Tibial nerve (tissue), 4 donors: ENCODE measurements around the gene GRK2. TPM values are rescaled to one million over a fixed set of nuclear protein-coding genes. Genes with fewer than 3 reads are reported as not detected.

Source experiments
- DNase-seq, 2 donors: peaks; one replicate each; pipeline ENCODE4 v3.0.0-alpha.2; 2019; ENCODE audit warnings: low spot score in 2 of 2
- H3K27ac ChIP-seq, 4 donors: fragments of 200-600 bp; sonication (generic) in 3 of 4; one replicate each; pipeline ENCODE4 v1.5.1; 2017 to 2019; ENCODE audit warnings: mild to moderate bottlenecking in 1 of 4
- H3K27me3 ChIP-seq, 2 donors: fragments of 200-600 bp; sonication (generic) in 1 of 2; one replicate each; pipeline versions ENCODE4 v1.5.1 to v1.6.0; 2017 to 2019
- H3K36me3 ChIP-seq, 3 donors: fragments of 200-600 bp; sonication (generic); one replicate each; pipeline ENCODE4 v1.5.1; 2018 to 2019
- H3K4me1 ChIP-seq, 4 donors: fragments of 200-600 bp; sonication (generic) in 3 of 4; one replicate each; pipeline ENCODE4 v1.5.1; 2017 to 2019
- H3K4me3 ChIP-seq, 4 donors: fragments of 200-600 bp; sonication (generic) in 3 of 4; one replicate each; pipeline ENCODE4 v1.5.1; 2017 to 2019; ENCODE audit warnings: mild to moderate bottlenecking in 1 of 4, moderate library complexity in 1 of 4
- H3K9me3 ChIP-seq, 4 donors: fragments of 200-600 bp; sonication (generic) in 3 of 4; one replicate each; pipeline ENCODE4 v1.5.1; 2017 to 2019
- EP300 ChIP-seq, 2 donors: sonication (generic); formaldehyde crosslinking; IDR thresholded peaks; one replicate each; pipeline ENCODE4 v1.6.1; 2017; ENCODE audit warnings: antibody characterized with exemption in 2 of 2, mild to moderate bottlenecking in 1 of 2
- POLR2A ChIP-seq, 2 donors: fragments of 450-650 bp; IDR thresholded peaks; one replicate each; pipeline ENCODE4 v1.6.1; 2017; ENCODE audit warnings: antibody characterized with exemption in 2 of 2, mild to moderate bottlenecking in 2 of 2, moderate library complexity in 2 of 2
- WGBS, 2 donors: methylation state at CpG; one replicate each; pipeline ENCODE4 v1.1.5; 2018; 5-methylcytosine and 5-hydroxymethylcytosine counted together
- total RNA-seq, 4 donors: library from RNA; depleted of rRNA; stranded (reverse); fragments of >200 nt; gene quantifications; one replicate each; pipeline ENCODE4 v1.1.0, GENCODE V29; 2016
- TF ChIP-seq, protein P1 (sequence below), 5 experiments: fragments of 200-600 bp in 3 of 5; fragments of 450-650 bp in 2 of 5; sonication (generic) in 3 of 5; IDR thresholded peaks; one replicate each; pipeline ENCODE4 v1.5.1; 2016 to 2019; ENCODE audit warnings: antibody characterized with exemption in 5 of 5, mild to moderate bottlenecking in 3 of 5, moderate library complexity in 2 of 5

GRK2 gene
- total RNA-seq, 4 donors from 2014 or later, result 46.0 to 134 (median 65.4) TPM

DNA sequence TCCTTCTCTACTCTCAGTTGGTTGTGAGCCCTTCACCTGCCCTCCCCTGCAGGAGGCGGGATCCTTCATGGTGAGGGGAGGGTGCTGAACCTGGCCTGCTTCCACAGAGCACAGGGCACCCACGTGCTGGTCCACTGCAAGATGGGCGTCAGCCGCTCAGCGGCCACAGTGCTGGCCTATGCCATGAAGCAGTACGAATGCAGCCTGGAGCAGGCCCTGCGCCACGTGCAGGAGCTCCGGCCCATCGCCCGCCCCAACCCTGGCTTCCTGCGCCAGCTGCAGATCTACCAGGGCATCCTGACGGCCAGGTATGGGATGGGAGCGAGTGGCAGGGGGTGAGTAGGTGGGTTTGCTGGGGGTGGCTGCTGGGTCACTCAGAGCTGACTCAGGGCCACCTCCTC lies 43.4 kb downstream of the GRK2 start:
- H3K4me3 ChIP-seq, result no peak overlapping the region
- H3K27me3 ChIP-seq, result no peaks in the 10 kb centered on the region
- no peak for DNase-seq
- 91 to 95% methylated on average over 10 to 14 of the region's 14 CpGs for WGBS, 2 donors
- H3K4me1 ChIP-seq, result peaks cover 0 to 18% (median 4%) of the 10 kb centered on the region in 4 donors
- H3K27ac ChIP-seq, result no peak overlapping the region
- no peaks in the 10 kb centered on the region for H3K9me3 ChIP-seq
- H3K36me3 ChIP-seq, result peaks cover 0 to 57% (median 0%) of the 10 kb centered on the region in 3 donors
- no peak for TF ChIP-seq POLR2A (IDR thresholded peaks at IDR 0.05)
- TF ChIP-seq, protein P1, sequence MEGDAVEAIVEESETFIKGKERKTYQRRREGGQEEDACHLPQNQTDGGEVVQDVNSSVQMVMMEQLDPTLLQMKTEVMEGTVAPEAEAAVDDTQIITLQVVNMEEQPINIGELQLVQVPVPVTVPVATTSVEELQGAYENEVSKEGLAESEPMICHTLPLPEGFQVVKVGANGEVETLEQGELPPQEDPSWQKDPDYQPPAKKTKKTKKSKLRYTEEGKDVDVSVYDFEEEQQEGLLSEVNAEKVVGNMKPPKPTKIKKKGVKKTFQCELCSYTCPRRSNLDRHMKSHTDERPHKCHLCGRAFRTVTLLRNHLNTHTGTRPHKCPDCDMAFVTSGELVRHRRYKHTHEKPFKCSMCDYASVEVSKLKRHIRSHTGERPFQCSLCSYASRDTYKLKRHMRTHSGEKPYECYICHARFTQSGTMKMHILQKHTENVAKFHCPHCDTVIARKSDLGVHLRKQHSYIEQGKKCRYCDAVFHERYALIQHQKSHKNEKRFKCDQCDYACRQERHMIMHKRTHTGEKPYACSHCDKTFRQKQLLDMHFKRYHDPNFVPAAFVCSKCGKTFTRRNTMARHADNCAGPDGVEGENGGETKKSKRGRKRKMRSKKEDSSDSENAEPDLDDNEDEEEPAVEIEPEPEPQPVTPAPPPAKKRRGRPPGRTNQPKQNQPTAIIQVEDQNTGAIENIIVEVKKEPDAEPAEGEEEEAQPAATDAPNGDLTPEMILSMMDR (IDR thresholded peaks at IDR 0.05), result no peak
- no peak for TF ChIP-seq EP300 (IDR thresholded peaks at IDR 0.05)

DNA sequence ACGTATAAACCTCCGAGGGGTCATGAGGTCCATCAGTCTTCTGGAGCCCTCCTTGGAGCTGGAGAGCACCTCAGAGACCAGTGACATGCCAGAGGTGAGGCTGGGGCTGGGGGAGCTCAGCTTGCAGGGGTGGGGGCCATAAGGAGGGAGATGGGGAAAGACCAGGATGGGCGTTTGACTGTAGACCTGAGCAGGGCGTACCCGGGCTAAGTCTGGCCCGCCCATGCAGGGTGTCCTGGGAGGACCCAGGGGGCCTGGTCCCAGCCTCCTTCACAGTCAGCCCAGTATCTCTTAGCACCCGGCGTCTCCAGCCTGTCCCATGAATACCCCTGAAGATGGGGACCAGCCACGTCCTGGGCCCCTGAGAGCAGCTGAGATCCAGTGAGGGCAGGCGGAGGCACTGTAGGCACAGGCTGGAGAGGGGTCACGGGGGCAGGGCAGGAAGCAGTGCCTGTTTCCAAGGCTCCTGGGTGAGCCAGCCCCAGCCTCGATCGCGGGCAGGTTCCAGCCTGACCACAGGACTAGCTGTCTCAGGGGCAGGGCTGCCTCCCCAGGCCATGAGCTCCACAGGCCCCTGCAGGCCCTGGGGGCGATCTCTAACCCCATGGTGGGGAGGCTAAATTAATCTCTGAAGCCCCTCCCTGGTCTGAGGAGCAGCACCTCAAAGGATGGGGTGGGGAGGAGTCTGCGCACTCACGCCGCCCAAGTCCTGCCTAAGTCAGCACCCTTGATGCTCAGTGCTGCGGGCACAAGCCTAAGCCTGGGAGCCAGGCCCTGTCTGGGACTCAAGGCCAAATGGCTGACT lies 44.2 kb downstream of the GRK2 start:
- no peaks in the 10 kb centered on the region for H3K9me3 ChIP-seq
- no peak for DNase-seq
- WGBS, 2 donors, result 88 to 91% methylated on average over 14 to 18 of the region's 19 CpGs
- TF ChIP-seq, protein P1 (IDR thresholded peaks at IDR 0.05), result no peak
- TF ChIP-seq EP300 (IDR thresholded peaks at IDR 0.05) (no peak), POLR2A (IDR thresholded peaks at IDR 0.05) (no peak)
- no peaks in the 10 kb centered on the region for H3K27me3 ChIP-seq
- peaks cover 0 to 57% (median 0%) of the 10 kb centered on the region in 3 donors for H3K36me3 ChIP-seq
- H3K4me3 ChIP-seq, result no peak overlapping the region
- H3K4me1 ChIP-seq, result peaks cover 0 to 11% (median 2%) of the 10 kb centered on the region in 4 donors
- no peak overlapping the region for H3K27ac ChIP-seq

DNA sequence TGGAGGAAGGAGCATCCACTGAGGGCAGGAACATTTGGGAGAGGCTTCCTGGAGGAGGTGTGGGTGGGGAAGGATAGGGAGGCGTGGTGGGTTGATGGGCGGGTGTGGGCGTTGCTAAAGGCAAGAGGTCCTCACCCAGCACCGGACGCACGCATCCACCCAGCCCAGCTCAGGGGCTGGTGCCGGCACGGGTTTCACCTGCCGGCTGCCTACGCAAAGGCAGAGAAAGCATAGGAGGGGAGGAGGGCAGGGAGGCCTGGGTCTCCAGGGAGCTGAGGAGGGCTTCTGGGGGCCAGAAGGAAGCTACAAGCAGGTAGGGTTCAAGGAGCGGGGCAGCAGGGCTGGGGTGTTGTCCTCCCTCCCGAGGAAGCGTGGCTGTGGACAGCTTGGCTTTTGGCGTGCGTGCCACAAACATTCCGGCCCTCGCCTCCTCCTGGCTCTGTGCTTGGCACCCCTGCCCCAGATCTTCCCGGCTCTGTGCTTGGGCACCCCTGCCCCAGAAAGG lies 44.8 kb downstream of the GRK2 start:
- H3K27me3 ChIP-seq, result no peaks in the 10 kb centered on the region
- peaks cover 0 to 57% (median 0%) of the 10 kb centered on the region in 3 donors for H3K36me3 ChIP-seq
- no peaks in the 10 kb centered on the region for H3K9me3 ChIP-seq
- WGBS, 2 donors, result 86 to 87% methylated on average over 18 of the region's 18 CpGs
- H3K27ac ChIP-seq, result no peak overlapping the region
- no peak for TF ChIP-seq EP300 (IDR thresholded peaks at IDR 0.05)
- TF ChIP-seq POLR2A (IDR thresholded peaks at IDR 0.05), result no peak
- TF ChIP-seq, protein P1 (IDR thresholded peaks at IDR 0.05), result no peak
- no peak for DNase-seq
- H3K4me3 ChIP-seq, result no peak overlapping the region
- H3K4me1 ChIP-seq, result peaks cover 0 to 9% (median 2%) of the 10 kb centered on the region in 4 donors

DNA sequence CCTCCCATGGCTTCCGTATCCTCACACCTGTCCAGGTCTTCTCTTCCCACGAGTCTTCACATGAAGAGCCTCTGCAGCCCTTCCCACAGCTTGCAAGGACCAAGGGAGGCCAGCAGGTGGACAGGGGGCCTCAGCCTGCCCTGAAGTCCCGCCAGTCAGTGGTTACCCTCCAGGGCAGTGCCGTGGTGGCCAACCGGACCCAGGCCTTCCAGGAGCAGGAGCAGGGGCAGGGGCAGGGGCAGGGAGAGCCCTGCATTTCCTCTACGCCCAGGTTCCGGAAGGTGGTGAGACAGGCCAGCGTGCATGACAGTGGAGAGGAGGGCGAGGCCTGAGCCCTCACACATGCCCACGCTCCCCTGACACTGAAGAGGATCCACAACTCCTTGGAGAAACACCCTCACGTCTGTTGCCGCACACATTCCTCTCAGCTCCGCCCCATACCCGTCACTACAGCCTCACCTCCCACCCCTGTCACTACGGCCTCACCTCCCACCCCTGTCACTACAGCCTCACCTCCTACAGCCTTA lies 45.3 kb downstream of the GRK2 start:
- WGBS, 2 donors, result 79 to 90% methylated on average over 14 to 15 of the region's 15 CpGs
- H3K9me3 ChIP-seq, result no peaks in the 10 kb centered on the region

More for the DNA sequence above, 45.3 kb downstream of the GRK2 start:
- TF ChIP-seq POLR2A (IDR thresholded peaks at IDR 0.05) (no peak), EP300 (IDR thresholded peaks at IDR 0.05) (no peak)
- TF ChIP-seq, protein P1 (IDR thresholded peaks at IDR 0.05), result no peak
- peaks cover 0 to 55% (median 0%) of the 10 kb centered on the region in 3 donors for H3K36me3 ChIP-seq
- no peak overlapping the region for H3K4me3 ChIP-seq
- no peak for DNase-seq
- no peak overlapping the region for H3K27ac ChIP-seq
- no peaks in the 10 kb centered on the region for H3K27me3 ChIP-seq
- H3K4me1 ChIP-seq, result peaks cover 0 to 12% (median 2%) of the 10 kb centered on the region in 4 donors
